ENCODE measurements around the gene ZBTB2.
A peak's percentile ranks its signal among the peaks of the same experiment; 100 is the strongest.

ZBTB2 gene, protein sequence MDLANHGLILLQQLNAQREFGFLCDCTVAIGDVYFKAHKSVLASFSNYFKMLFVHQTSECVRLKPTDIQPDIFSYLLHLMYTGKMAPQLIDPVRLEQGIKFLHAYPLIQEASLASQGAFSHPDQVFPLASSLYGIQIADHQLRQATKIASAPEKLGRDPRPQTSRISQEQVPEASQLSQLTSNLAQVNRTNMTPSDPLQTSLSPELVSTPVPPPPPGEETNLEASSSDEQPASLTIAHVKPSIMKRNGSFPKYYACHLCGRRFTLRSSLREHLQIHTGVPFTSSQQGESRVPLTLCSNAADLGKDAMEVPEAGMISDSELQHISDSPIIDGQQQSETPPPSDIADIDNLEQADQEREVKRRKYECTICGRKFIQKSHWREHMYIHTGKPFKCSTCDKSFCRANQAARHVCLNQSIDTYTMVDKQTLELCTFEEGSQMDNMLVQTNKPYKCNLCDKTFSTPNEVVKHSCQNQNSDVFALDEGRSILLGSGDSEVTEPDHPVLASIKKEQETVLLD

DNA sequence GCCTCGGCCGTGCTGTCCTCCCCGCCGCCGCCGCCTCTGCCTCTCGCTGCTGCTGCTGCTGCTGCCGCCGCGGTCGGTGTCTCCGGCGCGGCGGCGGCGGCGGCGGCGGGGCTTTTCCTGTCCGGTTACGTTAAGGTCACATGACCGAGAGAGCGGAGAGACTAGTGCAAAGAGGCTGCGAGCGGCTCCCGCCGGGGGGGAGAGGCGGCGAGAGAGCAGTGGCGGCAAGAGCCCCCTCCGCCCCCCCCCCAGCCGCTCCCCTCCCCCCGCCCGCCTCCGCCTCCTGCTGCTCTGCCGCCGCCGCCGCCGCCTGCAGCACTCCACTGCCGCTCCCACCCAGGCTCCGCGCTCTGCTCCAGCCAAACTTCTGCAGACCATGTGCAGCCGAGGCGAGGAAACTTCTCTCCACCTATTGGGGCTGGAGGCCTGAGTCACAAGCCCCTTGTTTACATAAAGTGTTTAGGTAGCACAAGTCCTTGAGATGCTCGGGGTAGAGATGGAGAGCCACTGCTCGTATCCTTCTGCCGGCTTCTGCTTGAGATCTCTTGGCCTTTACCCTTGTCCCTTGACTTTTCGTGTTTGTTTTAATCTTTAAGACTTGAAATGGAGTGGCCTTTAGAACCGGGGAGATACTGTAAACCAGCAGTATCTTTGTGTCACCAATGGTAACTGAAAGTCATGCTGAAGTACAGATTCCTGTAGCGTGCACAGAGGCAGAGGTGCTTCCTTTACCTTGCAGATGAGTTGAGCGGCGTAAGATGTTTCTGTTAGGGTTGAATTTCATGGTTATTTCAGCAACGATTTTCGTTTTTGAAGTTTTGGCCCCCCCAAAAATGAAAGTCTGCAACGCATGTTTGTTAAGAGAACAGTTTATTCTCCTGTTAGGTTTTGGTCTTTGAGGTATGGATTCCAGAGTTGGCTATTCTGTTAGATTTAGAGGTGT, at the start of gene ZBTB2:
Gene ZBTB2, minus strand, starts transcription at position 89 of the 943 bp plus-strand sequence. CDS start 17,922 bp downstream, outside the sequence.
- DNase-seq = peak; percentile 54

DNA sequence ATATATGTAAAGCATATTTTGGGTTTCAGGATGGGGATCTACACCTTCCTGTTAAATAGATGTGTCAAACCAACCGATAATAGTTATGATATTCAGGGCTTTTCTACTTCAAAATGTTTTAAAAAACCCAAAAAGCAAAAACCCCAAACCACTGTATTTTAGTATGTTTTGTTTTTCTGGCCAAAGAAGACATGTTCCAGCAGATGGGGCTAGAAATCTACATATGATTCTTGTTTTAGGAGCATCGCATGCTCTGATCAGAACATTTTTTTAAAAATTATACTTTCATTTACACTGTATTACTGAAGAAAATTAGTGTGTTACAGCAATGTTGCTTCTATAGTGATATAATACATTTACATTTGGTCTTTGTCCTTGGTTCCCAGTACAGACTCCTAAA, 49.6 kb upstream of the ZBTB2 start:
- DNase-seq = no peak

DNA sequence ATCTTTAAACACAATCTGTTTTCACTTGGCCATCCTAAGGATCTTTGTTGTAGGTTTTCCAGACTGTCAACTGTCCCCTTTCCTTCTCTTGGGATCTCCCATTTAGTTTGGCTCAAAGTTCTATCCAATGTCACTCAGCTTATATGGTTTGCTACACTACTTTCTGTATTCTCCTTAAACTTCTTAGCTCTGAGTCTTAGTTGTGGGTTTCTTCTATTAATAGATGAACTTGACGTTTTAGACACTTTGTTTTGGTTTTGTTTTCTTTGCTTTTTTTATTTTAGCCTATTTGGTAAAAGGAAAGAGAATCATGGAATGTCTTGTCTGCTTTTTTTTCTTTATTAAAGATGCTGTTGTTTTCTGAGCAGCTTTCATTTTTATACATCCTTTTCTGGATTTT, 49.1 kb upstream of the ZBTB2 start:
- DNase-seq = no peak

DNA sequence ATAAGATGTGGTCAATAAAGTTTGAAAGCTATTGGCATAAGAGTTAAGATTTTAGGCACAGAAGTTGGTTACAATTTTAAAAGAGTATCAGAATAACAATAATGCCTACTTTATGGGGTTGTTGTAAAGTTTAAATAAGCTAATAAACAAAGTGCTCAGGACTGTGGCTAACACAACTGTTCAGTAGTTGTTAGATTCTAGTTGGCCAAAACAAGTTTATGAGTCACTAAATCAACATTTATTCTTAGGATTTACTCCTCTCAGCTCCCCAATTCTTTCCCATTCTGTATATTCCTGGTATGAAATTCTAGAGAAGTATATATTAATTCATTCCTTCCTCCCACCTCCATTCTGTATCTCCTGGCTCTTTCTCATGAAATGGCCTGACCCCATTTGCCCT, 46.0 kb upstream of the ZBTB2 start:
- no peak for DNase-seq

DNA sequence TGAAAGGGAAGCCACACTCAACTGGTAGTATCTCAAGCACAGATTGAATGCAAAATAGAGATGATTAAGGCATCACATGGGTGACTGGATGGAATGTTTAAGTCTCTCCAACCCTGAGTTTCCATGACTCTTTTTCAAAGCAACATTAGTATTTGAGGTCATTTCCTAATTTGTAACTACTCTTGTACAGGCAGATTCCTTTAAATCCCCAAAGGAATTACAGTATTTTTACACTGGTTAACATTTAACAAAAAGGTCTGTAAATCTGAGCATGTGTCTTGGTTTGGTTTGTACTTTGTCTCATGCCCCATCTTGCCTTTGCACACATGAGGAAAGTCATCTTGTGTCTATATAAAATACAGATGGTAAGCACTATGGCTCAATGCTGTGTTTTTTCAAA, 45.4 kb upstream of the ZBTB2 start:
- no peak for DNase-seq

DNA sequence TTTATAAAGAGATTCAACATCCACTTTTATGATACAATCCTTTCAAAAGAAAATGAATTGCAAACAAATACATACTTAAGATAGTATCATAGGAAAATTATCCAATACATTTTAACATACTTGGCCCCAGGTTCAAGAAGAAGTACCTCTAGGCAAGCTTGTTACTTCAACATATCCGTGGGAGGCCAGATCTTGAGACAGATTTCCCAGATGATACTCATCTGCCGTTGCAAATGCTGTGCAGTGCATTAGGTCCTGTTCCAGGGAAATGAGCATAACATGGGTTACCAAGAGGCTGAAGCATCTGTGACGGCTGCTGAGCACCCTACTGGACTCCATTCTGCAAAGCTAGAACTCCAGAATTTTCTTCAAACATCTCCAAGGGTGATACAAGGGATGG, 44.9 kb upstream of the ZBTB2 start:
- DNase-seq = no peak

DNA sequence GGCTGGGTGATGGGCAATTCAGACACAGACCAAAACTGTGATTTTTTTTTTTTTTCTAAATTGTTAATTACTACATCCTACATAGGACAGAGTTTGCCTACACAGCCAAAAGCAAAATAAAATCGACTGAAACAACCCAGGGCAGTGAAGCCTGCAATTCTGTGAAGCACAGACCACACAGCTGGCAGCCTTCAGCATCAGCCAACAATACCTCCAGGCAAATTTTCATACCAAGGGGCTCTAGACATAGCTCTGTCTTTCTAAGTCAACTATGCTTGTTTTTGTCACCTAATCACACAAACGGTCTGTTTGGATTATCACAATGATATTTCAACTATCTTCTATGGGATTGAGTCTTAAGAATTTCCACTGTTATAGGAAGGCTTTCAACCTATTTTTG, 43.0 kb upstream of the ZBTB2 start:
- DNase-seq = no peak

DNA sequence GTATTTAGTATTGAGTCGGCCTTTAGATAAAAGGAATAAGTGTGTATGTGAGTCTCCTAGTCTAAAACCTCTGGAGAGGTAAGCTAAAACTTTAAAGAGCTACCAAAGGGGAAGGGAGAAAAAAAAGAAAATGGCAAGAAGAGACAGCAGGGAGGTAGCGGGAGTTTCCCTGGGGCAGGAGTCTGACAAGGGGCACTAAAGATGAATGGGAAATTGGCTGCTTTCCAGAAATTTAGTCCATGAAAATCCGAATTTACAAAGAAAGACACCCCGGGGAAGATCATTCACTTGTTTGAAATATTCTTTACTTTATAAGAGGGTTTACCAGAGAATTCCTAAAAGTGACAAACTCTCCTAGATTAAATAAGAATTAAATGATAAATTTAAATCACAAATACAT, 41.3 kb upstream of the ZBTB2 start:
- no peak for DNase-seq

DNA sequence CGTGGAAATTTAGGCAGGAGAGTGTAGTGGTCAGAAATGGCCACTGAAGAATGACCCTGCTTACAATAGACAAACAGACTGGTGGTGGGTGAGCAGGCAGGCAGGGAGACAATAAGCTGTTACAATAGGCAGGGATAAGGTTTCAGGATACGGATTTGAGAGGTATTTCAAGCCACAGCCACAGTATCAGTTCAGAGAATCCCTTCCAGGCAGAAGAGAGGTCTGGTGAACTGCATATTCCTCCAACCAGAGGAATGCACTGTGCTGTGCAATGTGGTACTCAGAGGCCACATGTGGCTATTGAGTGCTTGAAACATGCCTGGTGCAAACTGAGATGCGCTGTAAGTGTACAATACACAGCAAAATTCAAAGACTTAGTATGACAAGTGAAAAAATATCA, 40.0 kb upstream of the ZBTB2 start:
- no peak for DNase-seq

DNA sequence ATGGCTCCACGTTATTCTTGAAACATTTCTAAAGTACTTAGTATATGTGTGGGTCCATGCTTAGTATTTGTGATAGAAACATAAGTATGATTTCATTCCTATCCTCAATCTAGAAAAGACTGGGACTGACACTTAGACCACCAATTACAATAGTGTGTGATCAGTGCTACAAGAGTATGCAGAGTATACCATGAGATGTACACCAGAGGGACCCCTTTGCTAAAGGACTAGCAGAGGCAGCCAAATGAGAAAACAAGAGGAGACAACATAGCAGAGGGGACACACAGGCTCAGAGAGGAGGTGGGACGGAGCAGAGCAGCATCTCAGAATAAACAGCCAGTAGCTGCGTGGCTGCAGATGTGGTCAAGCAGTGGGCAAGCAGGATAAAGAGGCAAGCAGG, 39.5 kb upstream of the ZBTB2 start:
- DNase-seq = no peak

DNA sequence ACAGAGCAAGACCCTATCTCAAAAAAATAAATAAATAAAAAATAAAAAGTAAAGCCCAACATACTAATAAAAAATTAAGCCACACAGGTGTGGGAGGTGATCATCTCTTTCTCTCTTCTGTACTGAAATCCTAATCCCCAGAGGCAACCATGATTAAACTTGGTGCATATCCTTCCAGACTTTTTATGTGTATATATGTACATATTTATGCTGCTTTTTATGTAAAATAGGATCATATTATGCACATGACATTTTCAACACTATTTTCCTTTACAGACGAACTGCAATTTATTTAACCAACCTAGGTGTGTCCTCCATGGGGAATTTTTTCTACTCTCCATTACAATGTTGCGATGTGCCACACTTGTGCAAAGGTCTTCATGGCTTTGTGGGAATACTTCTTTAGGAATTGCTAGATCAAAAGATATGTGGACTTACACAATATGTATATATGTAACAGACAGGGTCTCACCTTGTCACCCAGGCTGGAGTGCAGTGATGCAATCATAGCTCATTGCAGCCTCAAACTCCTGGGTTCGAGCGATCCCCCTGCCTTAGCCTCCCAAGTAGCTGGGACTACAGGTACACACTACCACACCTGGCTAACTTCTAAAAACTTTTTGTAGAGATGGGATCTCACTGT, 36.9 kb upstream of the ZBTB2 start:
- no peak for DNase-seq

DNA sequence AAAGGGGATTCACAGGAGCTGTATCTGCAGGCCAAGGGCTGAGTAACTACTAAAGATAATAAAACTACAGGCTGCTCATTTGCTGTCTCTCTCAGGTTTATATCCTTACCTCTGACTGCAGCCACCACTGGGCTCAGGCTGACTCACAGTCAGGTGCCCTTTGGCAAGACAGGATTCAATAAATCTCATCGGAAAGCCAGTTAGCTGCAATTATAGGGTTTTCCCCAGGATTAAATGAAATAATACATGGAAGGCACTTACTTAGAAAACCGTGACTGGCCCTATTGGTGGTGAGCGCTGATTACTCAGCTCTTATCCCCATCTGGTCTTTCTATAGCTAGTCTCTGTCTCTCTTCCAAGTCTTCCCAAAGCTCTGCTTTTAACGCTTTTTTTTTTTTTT, 34.2 kb upstream of the ZBTB2 start:
- no peak for DNase-seq

DNA sequence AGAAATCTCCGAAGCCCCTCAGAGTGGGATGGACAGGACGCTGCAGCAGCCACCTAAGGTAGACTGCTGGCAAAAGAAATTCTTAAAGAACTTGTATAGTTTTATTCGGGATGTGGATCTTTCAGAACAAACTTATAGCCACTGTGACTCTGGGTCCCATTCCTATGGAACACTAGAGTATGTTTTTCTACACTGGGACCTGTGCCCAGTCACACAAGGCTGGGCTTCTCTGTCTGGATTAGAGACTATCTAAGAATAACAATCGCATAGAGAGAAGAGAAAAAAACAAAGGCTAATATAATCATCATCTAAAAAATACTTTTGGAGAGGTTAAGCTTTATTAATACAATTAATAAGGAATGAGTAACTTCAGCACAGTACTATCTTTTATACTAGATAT, 31.6 kb upstream of the ZBTB2 start:
- no peak for DNase-seq

DNA sequence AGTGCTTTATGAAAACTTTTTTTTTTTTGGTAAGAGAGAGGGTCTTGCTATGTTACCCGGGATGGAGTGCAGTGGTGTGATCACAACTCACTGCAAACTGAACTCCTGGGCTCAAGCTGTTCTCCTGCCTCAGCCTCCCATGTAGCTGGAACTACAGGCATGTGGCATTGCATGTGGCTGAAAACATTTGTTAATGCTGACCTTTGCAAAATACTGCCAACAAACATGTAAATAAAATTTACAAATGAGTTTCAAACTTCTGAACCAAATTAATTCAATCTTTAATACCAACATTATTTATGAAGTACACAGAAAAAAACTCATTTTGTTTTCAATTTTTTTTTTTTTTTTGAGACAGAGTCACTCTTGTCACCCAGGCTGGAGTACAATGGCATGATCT, 26.1 kb upstream of the ZBTB2 start:
- DNase-seq = no peak

DNA sequence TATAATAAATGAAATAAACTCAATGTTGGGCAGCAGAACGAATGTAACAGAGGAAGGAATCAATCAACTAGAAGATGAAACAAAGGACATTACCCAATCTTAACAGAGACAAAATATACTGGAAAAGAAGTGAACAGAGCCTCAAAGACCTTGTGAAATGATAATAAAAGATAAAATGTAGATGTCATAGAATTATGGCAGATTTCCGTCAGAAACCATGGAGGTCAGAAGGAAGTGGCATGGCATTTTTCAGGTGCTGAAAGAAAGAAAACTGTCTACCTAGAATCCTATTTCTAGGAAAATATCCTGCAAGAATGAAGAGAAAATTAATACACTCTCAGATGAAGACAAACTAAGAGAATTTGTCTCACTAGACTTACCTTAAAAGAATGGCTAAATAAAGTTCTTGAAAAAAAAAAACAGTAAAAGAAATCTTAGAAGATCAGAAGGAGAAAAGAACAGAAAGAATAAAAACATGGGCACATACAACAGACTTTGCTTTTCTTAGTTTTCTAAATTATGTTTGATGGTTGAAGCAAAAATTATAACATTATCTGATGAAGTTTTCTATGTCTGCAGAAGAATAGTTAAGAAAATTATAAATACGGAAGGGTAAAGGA, 23.4 kb upstream of the ZBTB2 start:
- no peak for DNase-seq

DNA sequence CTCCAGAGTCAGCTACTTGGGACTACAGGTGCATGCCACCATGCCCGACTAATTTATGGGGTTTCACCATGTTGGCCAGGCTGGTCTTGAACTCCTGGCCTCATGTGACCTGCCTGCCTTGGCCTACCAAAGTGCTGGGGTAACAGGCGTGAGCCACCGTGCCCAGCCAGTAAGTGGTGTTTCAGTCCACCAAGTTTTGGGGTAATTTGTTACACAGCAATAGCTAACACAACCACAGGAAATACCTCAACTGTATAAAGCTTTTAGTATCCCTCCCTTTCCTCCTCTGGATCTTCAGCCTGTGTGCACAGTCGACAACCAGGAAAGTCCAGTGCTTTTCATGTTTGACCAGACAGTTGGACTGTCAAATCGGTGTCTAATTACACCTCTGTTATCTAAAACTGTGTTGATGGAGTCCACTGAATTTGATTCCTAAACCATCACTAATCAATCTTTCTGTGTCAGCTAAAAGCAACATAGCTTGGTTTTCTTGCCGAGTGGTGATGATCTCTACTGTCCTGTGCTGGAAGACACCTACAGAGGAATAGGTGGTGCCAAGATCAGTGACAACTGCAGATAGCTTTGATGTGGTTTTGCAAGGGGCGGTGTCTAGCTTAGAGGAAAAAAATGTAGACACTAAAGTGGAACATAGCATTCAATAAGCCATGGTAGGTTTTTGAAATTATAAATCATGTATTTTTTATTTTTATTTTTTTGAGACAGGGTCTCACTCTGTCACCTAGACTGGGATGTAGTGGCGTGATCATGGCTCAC, 22.2 kb upstream of the ZBTB2 start:
- no peak for DNase-seq

DNA sequence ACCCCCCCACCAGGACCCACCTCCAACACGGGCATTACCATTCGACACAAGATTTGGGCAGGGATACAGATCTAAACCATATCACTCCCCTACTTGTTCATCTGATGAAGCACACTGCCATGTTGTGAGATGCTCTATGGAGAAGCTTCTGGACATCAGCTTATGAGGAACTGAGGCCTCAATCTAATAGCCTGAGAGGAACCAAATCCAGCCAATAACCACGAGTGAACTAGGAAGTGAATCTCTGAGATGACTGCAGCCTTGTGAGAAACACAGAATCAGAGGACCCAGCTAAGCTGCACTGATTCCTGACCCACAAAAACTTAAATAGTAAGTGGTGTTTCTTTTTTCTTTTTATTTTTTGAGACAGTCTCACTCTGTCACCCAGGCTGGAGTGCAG, 21.6 kb upstream of the ZBTB2 start:
- DNase-seq = no peak

DNA sequence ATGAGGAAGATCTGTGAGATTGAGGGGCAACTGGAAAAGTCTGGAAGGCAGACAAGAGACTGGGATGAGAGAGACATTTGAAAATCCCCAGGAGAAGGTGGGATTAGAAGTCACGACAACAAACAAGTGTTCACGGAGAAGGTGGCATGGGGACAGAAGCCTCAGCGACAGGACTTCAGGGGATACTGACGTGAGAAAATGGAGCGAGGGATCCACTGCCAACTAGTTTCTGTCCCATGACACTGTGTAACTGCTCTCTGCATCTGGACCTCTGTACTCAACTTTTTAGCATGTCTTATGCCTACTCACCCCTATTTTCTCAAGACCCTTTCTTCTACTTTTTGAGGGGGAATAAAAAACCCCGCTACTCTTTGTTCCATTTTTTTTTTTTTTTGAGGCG, 18.3 kb upstream of the ZBTB2 start:
- no peak for DNase-seq

DNA sequence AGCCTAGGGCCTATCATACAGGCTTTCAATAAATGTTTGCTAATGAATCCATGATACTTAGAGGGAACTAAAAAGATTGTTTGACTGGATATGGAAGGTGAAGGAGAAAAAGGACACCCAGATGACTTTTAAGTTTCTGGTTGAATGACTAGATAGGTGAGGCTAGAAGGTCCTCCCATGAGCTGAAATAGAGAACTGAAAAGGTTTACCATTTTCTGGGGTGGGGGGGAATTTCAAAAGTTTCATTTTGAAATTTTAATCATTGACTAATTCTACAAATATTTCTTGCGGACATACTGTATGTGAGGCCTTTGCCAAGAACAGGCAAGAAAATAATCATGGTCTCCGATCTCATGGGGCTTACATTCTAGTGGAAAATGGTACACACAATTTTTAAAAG, 17.9 kb upstream of the ZBTB2 start:
- DNase-seq = no peak

DNA sequence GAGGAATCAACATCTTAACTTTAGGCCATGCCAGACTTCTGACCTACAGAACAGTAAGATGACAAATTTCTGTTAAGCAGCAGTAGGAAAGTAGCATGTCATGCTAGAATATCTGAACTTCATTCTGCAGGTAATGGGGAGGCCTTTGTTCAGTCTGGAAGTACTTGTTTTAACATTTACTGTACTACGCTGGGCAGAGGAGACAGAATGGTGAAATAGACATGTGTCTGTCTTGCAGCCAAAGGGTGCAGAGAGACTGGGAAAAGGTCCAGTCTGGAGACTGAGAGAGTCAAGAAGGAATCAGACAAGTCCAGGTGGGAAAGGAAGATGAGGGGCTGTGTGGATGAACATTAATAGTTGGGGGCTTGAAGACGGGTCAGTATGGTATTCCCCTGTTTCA, 17.5 kb upstream of the ZBTB2 start:
- no peak for DNase-seq

DNA sequence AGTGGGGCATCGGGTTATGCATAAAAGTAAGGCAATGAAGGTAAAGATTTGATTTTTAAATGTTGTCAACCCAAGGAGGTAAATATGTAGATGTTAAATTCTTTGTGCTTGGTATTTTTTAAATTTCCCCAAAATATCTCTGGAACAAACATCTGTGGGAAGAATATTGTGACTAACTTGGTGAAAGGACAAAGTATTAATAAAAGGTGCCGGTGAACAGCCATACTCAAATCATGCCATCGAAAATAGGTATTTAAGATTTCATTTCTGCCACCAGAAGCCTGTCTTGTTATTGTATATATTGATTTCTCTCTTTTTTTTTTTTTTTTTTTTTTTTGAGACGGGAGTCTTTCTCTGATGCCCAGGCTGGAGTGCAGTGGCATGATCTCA, 12.6 kb upstream of the ZBTB2 start:
- DNase-seq = no peak

DNA sequence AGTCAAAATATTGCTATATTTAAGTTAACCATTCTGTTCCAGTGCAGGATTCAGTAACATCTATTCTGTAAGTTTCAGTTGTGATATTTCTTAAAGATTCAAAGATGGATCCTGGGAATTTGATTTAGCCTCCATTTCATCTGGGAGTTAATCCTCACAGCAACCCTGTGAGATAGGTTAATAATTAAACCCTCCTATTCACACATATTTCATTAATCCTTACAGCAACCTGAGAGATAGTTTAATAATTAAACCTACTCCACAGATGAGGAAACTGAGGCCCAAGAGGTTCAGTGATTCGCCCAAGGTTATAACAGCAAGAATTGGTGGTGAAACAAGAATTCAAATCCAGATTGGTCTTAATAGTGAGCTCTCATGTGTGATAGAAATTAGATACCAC, 10.9 kb upstream of the ZBTB2 start:
- DNase-seq = no peak

All from stimulated activated CD4-positive, alpha-beta T cell treated with anti-CD3 and anti-CD28 coated beads, Interleukin-12 subunit alpha, Interleukin-12 subunit beta, amount 100 ng/mL, for 4 hours (primary cell).